Activated CD4-positive, alpha-beta T cell treated with anti-CD3 and anti-CD28 coated beads for 48 hours (primary cell): Measurements from ENCODE around the gene RBBP8NL.
A peak's percentile ranks its signal among the peaks of the same experiment; 100 is the strongest.

ENCODE experiments used
- DNase-seq: peaks from one replicate; pipeline ENCODE4 v3.0.0-alpha.2; 2020

The RBBP8NL gene

DNA sequence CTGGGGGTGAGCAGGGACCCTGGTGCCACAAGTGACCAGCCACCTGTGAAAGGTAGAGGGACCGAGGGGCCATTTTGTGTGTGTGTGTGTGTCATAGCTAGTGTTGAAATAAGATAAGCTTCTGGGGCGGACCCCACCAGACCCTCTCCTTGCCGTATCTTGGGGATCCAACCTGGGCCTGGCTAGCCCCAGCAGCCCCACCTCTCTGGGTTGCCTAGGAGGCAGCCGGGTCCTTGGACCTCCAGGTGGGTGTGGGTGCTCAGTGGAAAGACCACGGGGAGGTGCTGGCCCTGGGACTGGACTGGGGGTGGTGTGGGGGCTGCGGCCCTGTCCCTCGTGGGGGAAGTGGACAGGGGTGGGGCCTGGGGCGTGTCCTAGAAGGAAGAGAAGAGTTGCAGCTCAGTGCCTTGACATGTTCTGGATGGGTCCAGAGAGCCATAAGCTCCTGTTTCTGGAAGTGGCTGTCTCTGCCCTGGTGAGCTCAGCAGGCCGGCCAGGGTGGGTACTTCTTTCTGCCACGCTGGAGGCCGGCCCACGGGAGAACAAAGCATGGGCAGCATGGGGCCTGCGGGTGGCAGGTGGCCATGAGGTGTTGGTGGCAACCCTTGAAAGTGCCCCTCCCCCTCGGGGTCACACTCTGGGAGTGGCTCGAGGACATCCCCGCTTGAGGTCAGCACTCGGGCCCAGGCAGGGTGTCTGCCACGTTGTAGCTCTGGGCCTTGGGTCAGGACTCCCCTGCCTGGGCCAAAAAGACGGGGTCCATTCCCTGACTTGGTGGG lies 8.4 kb downstream of the RBBP8NL start:
- DNase-seq = no peak

DNA sequence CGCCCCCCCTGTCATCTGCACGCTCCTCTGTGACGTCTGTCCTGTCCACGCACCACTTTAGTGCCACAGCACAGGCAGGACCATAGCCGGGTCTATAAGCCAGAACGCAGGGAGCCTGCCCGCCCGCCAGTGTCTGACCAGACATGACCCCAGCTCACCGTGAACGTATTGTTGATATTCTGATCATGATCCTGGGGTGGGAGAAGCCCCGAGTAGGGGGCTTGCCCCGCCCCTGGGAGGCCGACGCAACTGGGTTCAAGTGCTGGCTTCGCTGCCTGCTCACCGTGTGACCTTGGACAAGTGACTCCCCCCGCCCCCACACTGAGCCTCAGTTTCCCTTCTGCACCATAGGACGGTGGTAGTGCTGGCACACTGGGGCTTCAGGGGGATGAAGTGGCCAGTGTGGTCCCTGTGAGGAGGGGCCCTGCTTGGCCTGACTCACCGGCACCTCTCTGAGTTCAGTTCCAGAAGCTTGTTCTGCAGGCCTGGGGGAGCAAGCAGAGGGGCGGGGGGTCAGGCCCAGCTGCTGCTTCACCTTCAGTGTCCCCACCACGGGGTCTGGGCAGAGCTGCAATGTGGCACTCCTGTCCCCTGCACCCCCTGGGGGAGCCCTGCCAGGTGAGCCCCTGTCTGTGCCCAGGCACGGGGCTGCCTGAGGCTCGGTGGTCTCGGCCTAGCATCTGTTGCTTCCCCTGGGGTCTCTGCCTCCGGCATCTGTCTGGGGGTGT lies 9.2 kb downstream of the RBBP8NL start:
- no peak for DNase-seq

DNA sequence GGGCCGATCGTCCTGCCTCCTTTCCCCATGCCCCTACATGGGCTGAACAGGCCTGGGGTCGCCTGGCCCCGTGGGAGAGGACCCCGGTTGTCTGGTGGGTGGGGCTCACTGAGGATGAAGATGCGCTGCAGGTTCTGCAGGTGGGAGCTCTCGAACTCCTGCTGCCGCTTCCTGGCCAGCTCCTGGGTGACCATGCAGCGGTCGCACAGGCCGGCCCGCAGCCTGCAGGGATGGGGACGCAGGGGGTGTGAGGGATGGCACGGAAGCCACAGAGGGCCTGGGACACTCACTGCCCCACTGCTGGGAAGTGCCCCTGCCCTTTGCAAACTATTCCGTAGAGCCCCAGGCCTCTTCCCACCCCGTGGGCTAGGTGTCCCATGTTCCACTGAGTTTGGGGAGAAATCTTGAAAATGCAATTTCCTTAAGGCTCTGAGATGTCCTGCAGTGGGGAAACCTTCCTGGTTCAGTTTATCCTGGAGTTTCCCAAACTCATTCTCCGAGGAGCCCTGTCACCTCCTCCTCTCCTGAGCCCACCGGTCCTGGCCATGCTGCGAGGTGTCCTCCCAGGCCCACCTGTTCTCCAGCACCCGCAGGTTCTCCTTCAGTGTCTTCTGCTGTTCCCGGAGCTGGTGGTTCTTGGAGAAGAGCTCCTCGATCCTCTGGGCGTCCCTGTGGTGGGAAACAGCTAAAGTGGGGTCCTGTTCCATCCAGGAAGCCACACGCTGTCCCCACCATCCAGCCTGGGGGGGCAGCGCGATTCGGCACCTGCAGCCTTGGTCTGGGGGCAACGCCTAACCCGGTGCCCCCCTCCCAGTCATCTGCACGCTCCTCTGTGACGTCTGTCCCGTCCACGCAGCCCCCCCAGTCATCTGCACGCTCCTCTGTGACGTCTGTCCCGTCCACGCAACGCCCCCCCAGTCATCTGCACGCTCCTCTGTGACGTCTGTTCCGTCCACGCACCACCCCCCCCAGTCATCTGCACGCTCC lies 10.4 kb downstream of the RBBP8NL start:
- no peak for DNase-seq

DNA sequence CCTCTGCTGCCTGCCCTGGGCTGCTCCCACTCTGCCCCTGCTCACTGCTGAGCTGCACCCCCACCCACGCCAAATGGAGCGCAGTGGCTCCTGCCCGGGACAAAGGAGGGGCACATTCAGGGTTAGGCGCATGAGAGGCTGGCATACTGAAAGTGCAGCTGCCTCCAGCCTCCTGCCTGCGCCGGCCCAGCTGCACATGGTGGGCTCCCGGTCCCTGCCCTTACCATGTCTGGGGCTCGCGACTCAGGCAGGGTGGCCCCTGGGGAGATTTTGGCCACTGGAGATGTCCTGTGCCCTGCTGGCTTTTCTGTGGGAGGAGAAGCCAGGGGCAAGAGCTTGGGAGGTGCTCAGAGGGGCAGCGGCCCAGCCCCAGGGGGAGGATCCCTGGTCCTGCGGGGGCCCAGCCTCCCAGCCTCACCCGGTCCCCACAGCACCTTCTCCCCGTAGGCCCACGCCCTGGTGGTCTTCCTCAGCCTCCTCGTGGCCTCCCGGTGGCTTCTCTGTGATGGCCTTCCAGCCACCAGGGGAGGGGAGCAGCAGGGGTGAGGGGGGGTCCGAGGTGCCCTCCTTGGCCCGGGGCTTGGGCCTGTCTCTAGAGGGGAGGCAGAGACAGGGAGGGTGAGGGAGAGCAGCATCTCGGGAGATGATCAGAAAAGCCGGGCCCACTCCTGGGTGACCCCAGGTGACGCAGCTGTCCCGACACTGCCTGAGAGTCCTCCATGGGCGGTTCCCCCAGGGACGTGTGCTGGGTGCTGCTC lies 11.8 kb downstream of the RBBP8NL start:
- no peak for DNase-seq

DNA sequence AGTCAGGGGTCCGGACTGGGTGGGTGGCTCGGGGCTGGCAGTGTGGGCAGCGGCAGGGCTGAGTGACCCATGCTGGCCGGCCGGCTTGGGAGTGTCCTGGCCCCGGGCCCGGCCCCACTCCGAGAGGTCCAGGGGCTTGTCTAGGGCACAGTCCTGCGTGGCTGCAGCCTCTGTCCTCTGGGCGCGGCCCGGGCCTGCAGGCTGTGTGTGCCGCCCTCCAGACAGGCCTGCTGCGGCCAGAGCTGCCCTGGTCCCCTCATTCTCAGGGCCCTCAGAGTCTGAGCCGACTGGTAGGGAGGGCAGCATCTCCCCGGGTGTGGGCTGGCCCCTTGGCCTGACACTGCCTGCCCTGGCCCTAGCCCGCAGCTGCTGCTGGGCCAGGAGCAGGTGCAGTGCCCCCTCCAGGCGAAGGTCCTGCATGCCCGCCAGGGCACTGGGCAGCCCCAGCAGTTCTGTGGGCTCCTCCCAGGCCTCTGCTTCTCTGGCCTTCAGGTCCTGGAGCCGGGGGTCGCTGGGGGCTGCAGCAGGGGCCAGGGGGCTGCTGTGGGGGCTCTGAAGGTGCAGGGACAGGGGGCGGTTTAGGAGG lies 13.3 kb downstream of the RBBP8NL start:
- no peak for DNase-seq

DNA sequence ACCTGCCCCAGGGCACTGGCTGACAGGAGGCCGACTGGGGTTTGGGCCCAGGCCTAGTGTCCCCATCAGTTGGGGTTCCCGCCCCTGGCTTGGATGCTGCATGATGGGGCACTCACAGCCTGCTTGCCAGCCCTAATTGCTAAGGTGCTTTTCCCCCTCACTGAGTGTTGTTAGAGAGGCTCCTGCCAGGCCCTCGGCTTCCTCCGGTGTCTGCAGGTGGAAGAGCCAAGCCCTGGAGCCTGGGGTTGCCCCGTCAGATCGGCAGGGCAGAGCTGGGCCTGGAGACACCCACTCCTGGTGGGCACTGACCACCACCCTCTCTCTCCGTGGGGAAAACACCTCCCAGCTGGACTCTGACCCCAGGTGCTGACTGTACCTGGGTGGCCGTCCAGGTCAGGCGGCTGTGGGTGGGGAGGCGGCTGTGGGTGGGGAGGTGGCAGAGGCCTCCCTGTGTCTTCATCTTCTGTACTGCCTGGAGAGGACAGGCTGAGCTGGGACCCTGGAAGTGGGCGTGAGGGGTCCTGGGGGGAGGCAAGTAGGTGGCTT lies 14.2 kb downstream of the RBBP8NL start:
- DNase-seq = no peak

DNA sequence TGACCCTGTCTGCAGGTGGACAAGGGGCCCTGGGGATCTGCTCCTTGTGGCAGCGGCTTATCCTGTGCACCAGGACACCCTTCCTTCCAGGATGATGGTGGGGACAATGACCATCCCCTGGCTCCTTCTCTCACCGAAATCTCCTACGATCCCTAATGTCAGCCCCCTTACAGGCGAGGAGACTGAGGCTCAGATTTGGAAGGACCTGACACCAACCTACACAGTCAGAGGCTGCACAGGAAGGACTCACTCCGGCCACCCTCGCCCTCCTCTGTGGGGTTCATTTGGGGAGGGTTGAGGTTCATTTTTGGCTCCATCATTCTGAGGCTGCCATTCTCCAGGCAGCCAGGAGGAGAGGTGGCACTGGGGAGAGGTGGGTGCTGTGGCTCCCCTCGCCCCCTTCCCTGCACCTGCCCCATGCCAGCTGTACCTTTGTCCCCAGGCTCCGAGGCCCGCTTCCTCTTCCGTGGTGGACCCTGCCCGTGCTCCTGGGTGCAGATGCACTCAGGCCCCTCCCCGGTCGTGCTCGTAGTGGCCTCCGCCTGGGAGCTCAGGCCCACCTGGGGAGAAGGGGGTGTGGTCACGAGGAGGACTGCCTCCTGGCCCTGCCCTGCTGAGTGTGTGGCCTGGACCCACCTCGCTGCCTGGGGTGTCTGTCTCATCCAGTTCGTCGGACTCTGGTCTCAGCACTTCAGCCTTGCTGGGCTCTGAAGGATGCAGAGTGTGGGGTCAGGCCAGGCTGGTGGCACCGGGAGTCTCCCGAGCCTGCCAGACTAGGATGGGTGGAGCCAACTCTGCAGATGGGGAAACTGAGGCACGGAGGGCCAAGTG lies 14.9 kb downstream of the RBBP8NL start:
- no peak for DNase-seq

DNA sequence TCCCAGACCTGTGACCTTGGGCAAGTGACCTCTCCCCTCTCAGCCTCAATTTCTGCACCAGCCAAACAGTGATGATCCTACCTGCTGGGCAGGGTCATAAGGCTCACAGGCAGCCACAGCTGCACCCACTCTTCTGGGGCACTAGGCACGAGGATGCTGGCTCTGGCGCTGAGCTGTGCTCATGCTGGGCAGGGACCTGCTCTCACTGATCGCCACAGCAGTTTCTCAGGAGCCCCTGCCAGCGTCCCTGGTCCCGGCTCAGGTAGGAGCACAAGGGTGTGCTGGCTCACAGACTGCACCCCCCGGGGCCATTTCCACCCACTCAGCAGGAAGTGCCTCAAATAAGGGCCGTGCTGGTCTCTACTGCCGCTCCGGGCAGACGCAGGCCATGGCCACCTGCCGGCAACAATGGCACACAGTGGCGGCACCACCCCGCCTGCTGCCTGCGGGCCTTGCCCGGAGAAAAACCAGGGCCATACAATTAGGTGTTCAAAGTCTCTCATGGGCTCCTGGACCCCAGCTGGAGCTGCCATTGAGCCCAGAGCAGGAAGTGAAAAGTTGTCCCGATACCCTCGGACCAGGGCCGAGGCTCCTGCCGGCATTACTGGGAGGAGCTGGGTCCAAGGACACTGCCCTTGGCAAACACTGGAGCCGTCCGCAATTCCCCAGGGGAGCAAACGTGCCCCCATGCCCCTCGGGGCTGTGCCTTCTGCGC lies 15.7 kb downstream of the RBBP8NL start:
- no peak for DNase-seq

DNA sequence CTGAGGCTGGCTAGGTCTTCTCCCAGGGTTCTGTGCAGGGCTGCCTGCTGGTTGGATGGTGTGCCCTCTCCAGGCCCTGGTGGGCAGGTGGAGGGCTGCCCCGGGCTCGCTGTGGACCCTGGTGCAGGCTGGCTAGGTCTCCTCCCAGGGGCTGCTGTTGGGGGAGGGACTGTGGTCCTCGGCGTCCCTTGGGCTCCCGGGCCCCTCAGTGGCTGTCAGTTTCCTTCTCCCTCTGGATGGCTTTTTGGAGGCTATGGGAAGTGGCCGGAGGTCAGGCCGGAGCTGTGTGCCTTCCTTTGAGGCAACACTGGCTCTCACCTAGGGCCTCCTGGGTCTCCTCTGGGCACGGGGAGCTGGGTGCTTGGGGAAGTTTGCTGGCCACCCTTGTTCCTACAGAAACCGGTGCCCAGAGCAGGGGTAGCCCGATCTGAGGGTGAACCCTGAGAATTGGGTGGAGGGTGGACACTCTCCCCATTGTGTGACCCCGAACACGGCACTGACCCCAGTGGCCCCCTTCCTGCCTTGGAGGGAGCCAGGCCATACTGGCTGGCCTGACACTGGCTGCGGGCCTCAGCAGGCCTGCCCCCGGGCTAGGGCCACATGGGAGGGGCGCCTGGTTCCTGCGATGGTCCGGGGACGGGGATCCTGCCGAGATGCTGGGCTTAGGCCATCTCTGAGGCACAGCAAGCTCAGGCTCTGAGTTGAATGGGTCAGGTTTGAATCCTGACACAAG lies 16.4 kb downstream of the RBBP8NL start:
- DNase-seq = no peak

DNA sequence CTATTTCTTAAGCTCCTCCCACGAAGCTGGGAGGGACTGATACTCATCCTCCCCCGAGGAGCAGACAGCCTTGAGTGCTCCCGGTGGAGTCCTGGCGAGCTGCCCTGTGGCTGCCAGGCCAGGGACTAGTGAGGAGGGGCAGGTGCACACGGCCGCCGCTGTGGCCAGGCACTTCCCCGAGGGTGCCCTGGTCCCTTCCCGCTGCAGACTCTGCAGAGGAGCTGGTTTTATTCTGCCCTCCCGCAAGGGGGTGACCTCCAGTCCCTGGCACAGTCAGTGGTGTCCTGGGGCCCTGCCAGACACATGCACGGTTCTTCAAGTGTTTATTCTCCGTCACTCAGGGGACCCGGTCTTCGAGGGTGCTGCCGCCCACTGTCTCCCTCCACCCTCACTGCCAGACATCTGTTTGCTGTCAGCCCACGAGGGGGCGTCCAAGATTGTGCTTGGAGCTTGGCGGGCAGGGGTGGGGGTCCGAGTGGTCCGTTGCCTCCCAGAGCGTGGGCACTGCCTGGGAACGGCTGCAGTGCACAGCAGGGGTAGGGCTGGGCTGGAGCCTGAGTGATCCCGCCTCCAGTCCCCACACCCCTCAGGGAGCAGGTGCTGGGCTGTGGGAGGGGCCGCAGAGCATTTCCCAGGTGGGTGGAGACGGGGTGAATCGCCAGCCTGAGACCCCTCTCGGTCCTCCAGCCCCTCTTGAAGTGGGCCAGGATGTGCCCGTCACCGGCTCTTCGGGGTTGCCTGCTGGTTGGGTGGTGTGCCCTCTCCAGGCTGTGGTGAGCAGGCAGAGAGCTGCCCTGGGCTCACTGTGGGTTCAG lies 17.2 kb downstream of the RBBP8NL start:
- peak; percentile 54 for DNase-seq

DNA sequence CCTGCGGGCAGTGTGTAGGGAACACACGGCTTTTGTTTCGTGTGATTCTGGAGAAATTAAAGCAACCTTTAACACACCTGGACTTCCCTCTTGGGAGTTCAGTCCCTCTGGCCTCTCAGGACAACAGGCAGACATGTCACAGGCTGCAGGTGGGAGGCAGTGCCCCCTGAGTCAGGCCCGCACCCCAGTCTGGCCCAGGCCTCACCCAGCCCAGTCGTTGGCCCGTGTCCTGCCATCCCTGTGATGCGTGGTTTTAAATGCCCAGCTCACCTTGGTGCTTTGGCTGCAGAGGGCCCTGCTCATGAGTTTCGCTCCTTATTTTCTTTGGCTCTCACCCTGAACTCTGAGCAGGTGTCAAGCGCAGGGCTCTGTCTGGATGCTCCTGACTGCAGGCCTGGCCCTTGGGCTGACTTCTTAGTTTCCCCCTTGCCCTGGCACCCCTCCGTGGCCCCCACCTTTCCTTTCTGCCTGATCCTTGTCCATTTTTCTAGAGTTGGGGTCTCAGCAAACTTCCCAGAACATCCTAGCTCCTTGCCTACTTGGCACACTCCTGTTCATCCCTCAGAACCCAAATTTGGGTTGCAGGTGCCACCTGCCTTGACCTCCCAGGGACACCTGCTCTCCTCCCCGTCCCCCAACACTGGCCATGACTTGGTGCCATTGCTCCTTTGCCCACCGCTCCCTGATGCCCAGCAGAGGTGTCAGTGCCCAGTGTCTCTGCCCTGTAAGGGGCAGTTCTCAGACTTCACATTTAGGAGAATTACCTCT lies 18.1 kb downstream of the RBBP8NL start:
- no peak for DNase-seq

DNA sequence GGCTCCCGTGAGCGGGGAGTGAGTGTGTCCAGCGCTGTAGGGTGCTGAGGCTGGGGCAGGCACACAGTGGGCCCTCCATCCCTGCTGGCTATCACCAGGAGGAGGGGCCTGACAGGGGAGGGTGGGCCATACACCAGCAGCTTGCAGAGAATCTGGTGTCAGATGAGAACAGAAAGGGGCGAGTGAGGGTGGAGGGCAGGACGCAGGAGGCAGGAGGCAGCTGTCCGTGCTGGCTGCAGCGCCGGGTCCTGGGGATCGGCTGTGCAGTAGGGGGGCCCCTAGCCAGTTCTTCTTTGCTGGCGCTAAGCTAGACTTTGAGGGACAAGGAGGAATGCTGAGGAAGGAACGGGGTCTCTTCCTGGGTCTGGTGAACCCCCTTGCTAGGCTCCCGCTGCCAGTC lies 18.7 kb downstream of the RBBP8NL start:
- no peak for DNase-seq

DNA sequence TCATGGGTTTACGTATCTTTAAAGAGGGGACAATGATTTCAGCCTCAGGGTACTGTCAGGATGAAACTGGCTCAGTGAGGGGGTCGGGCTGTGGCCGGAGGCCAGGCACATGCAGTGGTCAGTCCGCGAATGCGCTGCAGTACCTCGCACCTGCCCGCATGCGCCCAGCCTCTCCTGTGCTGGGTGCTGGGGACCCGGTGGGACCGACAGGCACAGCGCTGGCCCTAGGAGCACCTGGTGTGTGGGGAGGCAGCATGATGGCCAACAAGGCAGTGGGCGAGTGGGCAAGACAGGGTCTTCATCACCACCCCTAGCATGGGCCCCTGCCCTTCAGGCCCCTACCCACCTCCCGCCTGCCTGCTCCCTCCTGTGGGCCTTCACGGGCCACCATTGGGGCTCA lies 19.3 kb downstream of the RBBP8NL start:
- no peak for DNase-seq

DNA sequence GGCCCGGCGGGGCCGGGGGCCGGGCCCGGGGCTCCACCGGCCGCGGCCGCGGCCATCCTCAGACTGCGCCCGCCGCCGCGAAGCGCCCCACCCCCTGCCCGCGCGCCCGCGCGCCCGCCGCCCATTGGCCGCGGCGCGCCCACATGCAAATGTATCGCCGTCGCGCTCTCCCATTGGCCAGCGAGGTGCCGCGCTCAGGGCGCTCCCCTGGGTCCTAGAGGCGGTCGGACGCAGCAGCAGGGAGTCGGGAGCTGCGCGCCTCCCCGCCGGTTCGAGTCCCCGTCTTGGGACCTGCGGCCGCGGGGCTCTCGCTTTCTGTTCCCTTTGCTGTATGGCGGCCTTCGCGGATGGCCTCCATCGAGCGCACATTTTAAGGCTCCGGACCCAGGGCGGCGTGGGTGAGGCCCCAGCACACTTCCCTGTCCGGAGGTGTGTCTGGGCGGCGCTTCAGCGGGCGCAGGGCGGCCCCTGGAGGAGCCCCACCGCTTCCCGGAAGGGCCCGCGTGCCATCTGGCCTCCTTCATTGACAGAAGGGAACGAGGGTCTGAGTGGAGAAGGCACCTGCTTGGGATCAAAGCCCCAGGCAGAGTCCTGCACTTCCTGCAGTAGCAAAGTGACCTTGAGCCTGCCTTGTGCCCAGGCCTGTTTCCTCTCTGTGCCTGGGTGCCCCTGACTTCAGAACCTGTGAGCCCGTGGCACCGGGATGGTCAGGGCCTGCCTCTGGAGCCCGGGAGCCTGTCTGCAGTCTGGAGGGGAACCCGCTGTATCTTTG lies 19.9 kb downstream of the RBBP8NL start, which contains the start of gene CABLES2:
CABLES2 (minus strand) TSS at position 65 of the 772 bp plus-strand sequence; CDS start at position 56, 9 bp downstream.
- DNase-seq = peak; percentile 94

DNA sequence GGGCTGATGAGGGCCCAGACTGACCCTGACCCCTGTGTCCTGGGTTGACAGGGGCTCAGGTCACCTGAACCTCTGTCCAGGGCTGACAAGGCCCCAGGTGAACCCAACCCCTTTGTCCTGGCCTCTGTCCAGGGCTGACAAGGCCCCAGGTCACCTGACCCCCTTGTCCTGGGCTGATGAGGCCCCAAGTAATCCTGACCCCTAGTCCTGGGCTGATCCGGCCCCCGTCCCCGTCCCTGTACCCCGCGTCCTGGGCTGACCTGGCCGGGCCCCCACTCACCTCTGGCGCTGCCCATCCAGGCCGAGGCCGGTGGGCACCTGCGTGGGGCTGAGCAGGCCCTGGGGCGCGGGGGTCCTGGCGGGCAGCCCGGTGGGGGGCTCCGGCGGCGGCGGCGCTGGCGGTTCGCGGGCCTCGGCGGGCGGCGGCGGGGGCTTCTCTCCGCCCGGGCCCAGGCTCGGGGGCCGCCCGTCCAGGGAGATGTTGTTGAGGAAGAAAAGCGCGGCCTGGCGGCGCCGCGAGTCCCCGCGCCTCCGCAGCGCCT lies 20.6 kb downstream of the RBBP8NL start:
- no peak for DNase-seq

DNA sequence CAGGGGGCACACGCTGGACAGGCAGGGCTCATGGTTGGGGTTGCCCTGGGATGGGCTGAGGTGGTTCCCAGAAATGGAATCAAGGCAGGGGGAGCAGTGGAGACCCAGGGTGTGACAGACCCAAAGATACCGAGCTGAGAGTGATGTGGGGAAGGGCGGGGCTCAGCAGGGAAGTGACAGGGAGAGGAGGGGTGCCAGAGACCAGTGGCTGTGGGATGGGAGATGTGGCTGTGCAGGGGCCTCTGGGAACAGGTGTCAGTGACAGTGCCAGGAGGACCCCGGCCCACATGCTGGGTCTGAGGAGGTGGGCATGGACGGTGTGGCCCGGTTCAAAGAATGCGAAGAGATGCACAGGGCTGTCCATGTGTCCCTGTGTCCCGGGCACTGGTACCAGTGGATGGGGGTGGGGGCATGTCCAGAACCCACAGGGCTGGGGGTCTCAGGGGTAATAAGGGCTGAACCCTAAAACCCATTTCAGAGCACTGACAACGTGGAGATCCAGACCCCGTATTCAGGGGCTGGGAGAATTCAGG lies 21.3 kb downstream of the RBBP8NL start:
- no peak for DNase-seq
